ENCODE data around the gene LRIG1. TPM values are rescaled to one million over a fixed set of nuclear protein-coding genes. Genes with fewer than 3 reads are reported as not detected.

LRIG1 gene
- total RNA-seq, 1 donor from 2014 or later: 111 TPM

DNA sequence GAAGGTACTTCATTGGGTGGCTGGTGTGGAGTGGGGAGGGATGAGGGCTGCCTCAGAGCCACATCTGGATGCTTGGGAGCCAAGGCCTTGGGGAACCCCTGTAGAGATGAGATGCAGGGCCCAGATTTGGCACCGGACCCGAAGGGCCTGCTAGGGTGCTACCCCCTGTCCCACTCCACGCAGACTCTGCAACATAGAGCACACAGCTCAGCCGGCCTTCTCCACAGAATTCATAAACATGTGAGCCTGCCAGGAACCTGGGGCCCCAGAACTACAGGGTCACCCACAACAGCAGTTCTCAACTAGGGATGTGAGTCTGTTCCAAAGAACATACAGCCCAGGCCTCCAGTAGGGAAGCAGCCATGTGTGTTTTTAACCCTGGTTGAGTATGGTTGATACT is 62.8 kb downstream of the LRIG1 start:
- H3K36me3 Mint-ChIP-seq (ENCODE audit: low read depth): peaks cover 16% of the 10 kb centered on the region
- H3K4me3 Mint-ChIP-seq (ENCODE audit: unreplicated experiment): no peak overlapping the region
- H3K27me3 Mint-ChIP-seq (ENCODE audit: low read depth): no peaks in the 10 kb centered on the region
- TF ChIP-seq, protein P1, sequence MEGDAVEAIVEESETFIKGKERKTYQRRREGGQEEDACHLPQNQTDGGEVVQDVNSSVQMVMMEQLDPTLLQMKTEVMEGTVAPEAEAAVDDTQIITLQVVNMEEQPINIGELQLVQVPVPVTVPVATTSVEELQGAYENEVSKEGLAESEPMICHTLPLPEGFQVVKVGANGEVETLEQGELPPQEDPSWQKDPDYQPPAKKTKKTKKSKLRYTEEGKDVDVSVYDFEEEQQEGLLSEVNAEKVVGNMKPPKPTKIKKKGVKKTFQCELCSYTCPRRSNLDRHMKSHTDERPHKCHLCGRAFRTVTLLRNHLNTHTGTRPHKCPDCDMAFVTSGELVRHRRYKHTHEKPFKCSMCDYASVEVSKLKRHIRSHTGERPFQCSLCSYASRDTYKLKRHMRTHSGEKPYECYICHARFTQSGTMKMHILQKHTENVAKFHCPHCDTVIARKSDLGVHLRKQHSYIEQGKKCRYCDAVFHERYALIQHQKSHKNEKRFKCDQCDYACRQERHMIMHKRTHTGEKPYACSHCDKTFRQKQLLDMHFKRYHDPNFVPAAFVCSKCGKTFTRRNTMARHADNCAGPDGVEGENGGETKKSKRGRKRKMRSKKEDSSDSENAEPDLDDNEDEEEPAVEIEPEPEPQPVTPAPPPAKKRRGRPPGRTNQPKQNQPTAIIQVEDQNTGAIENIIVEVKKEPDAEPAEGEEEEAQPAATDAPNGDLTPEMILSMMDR (IDR thresholded peaks at IDR 0.05): no peak
- peaks cover 68% of the 10 kb centered on the region for H3K4me1 Mint-ChIP-seq (ENCODE audit: low read depth)
- H3K27ac Mint-ChIP-seq (ENCODE audit: unreplicated experiment): no peak overlapping the region
- no peaks in the 10 kb centered on the region for H3K9me3 Mint-ChIP-seq (ENCODE audit: low read depth)
- DNase-seq (ENCODE audit: low spot score): no peak

DNA sequence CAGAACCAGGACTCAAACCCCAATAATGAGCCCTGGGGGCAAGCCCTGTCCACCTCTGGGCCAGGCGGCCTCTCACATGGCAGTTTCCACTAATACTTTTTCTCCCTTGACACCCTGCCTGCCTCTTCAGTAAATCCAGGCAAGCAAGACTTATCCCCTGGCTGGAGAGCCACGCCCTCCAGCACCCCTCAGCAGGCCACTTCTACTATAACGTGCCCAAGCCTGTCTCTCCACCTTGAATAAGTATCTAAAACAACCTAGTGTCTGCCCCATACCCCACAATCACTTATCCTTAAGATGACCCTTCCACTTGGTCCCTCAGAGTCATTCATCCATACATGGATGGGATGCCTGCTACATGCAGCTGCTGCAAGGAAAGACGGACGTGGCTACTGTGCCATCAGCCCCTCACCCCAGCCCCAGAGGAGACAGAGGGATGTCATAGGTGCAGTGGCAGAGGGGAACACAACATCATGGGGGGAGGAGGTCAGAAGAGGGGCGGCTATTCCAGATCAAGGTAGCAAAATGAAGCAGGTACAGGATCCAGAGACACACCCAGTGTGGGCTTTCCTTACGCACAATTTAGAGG is 63.4 kb downstream of the LRIG1 start:
- H3K36me3 Mint-ChIP-seq (ENCODE audit: low read depth): peaks cover 16% of the 10 kb centered on the region
- H3K4me1 Mint-ChIP-seq (ENCODE audit: low read depth): peaks cover 68% of the 10 kb centered on the region
- no peak overlapping the region for H3K27ac Mint-ChIP-seq (ENCODE audit: unreplicated experiment)

GRCh38 chr3:66435989-66436388 is 64.8 kb downstream of the LRIG1 start:
- Mint-ChIP-seq H3K27ac (ENCODE audit: unreplicated experiment) (peak overlapping the region; percentile 51), H3K4me3 (ENCODE audit: unreplicated experiment) (no peak overlapping the region), H3K4me1 (ENCODE audit: low read depth) (peaks cover 65% of the 10 kb centered on the region), H3K27me3 (ENCODE audit: low read depth) (no peaks in the 10 kb centered on the region), H3K9me3 (ENCODE audit: low read depth) (no peaks in the 10 kb centered on the region), H3K36me3 (ENCODE audit: low read depth) (peaks cover 17% of the 10 kb centered on the region)
- TF ChIP-seq, protein P1 (IDR thresholded peaks at IDR 0.05): no peak
- no peak for DNase-seq (ENCODE audit: low spot score)

More for the DNA sequence above, 63.4 kb downstream of the LRIG1 start:
- Mint-ChIP-seq H3K27me3 (ENCODE audit: low read depth) (no peaks in the 10 kb centered on the region), H3K4me3 (ENCODE audit: unreplicated experiment) (no peak overlapping the region), H3K9me3 (ENCODE audit: low read depth) (no peaks in the 10 kb centered on the region)
- TF ChIP-seq, protein P1 (IDR thresholded peaks at IDR 0.05): no peak
- no peak for DNase-seq (ENCODE audit: low spot score)

GRCh38 chr3:66434726-66435125 is 66.1 kb downstream of the LRIG1 start:
- no peak overlapping the region for H3K4me3 Mint-ChIP-seq (ENCODE audit: unreplicated experiment)
- peaks cover 63% of the 10 kb centered on the region for H3K4me1 Mint-ChIP-seq (ENCODE audit: low read depth)
- H3K27ac Mint-ChIP-seq (ENCODE audit: unreplicated experiment): peak overlapping the region; percentile 17
- TF ChIP-seq, protein P1 (IDR thresholded peaks at IDR 0.05): no peak
- no peaks in the 10 kb centered on the region for H3K27me3 Mint-ChIP-seq (ENCODE audit: low read depth)
- no peak for DNase-seq (ENCODE audit: low spot score)
- peaks cover 20% of the 10 kb centered on the region for H3K36me3 Mint-ChIP-seq (ENCODE audit: low read depth)
- H3K9me3 Mint-ChIP-seq (ENCODE audit: low read depth): no peaks in the 10 kb centered on the region

- H3K9me3 Mint-ChIP-seq (ENCODE audit: low read depth): no peaks in the 10 kb centered on the region
- H3K4me3 Mint-ChIP-seq (ENCODE audit: unreplicated experiment): no peak overlapping the region
- TF ChIP-seq, protein P1 (IDR thresholded peaks at IDR 0.05): no peak
- peaks cover 74% of the 10 kb centered on the region for H3K4me1 Mint-ChIP-seq (ENCODE audit: low read depth)
- no peaks in the 10 kb centered on the region for H3K27me3 Mint-ChIP-seq (ENCODE audit: low read depth)
- H3K27ac Mint-ChIP-seq (ENCODE audit: unreplicated experiment): peak overlapping the region; percentile 24
- DNase-seq (ENCODE audit: low spot score): no peak
- H3K36me3 Mint-ChIP-seq (ENCODE audit: low read depth): peaks cover 19% of the 10 kb centered on the region
Observed at GRCh38 chr3:66433522-66433782, 67.4 kb downstream of the LRIG1 start.
